Stimulated activated CD4-positive, alpha-beta T cell treated with anti-CD3 and anti-CD28 coated beads, Interleukin-12 subunit alpha, Interleukin-12 subunit beta, amount 100 ng/mL, for 24 hours (primary cell): ENCODE results near the gene PSMD14.
"Not testable (repeated sequence)": the region's sequence is repeated elsewhere in the genome, so short reads cannot be mapped to it uniquely, and the experiment has no call there.

ENCODE experiments used
- DNase-seq, 2 experiments: peaks; one replicate each; pipeline ENCODE4 v3.0.0-alpha.2; 2020; ENCODE audit warnings: low read depth in 2 of 2

PSMD14 gene

DNA sequence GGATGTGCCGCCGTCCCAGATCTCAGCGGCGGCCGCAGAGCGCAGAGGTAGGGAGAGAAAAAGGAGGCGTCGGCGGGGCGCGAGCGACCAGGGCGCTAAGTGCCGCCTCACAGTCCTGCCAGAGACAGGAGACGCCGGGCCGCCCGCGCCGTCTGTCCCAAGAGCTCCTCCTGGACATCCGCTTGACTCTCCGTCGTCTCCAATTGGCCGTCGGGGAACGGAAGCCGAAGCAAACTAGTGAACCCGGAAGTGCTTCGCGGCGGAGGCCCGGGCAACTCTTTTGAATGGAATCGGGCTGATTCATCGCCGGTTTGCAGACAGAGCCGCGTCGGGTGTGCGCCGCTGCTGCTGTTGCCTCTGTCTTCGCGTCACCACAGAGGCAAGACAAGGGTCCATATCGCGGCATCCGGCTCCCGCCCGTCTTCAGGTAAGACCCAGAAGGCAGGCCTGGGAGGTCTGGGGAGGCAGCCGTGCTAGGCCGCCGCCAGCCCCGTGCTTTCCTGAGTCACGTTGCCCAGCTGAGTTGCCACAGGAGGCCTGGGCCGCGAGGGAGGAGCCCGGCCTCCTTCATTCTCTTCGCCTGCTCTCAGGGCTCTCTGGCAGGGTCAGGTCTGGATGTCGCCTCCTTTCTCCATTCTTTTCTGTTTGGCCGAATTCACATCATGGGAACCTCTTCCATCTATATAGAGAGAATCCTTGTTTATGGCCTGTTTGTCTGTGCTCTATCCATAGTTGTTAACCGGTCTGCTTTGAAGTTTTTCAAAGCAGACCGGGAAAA lies at the start of gene PSMD14:
Gene PSMD14 (plus strand): TSS at position 248 of the 778 bp plus-strand sequence. CDS start 10,401 bp downstream, outside the sequence.
- DNase-seq = peak; percentile 81 to 86

GRCh38 chr2:161265874-161266273 lies 42.4 kb upstream of the PSMD14 start:
- DNase-seq = no peak

DNA sequence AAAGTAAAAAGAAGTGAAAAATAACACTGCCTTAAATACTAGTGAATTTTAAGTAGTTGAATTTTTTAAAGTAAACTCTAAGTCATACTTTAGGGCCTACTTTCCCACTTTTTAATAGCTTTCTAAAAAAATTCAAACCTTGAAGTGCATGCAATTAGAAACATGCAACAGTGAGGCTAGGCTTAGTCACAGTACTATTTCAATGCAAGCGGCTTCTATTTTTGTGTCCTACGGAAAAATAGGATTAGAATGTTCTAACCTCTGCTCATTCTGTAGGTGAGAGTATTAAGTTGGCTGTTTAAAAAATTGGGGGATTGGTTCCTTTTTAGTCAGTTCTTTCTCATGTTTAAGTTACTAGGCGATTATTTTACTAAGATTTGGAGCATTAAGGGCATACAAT lies 39.1 kb upstream of the PSMD14 start:
- no peak for DNase-seq

- DNase-seq = no peak
These were observed 35.0 kb upstream of the PSMD14 start for GRCh38 chr2:161273038-161273760.

DNA sequence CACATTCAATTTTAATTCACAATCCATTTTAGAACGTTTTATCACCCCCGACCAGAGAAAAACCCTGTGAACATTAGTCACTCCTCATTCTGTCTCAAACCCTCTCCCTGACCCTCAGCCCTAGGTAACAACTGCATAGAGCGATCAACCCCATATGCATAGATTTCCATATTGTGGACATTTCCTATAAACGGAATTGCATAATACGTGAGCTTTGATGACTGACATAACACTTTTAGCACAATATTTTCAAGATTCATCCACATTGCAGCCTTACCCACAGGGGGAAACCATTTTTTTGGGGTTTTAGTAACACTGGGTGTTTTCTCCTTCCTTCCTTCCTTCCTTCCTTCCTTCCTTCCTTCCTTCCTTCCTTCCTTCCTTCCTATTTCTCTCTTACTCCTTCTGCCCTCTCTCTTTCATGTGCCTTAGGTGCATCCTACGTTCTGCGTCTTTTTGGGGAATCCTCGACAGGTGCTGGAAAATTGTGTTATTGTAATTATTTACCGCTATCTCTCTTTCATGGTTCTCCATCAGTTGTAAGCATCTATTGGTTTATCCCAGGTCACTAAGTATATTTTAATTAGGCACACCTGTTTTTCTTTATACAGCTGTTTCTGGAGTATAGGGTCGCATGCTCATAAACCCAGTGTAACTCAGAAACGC lies 29.5 kb upstream of the PSMD14 start:
- not testable (repeated sequence) for DNase-seq

DNA sequence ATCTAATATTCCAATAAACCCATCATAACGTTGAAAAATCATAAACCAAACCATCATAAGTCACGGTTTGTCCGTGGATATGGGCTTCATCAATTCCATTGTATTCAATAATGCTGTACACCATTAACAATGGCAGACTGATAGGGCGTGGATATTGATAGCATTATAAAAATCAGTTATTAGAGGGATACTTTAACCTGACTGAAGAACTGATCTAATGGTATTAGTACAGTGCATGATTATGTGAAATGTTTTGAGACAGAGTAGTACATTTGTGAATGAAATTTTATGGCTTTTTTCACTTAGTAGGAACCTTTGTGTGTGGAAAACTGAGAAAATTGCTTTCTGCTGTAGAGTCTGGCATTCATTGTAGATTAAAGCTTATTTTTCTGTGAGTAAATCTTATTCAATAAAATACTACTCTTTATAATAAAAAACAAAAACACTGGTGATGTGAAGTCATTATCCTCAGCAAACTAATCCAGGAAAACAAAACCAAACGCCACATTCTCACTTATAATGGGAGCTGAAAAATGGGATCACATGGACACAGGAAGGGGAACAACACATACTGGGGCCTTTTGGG lies 28.9 kb upstream of the PSMD14 start:
- DNase-seq = not testable (repeated sequence)

- peak; percentile 17 to 37 for DNase-seq
These were observed 27.3 kb upstream of the PSMD14 start for GRCh38 chr2:161280906-161281323.

GRCh38 chr2:161281615-161282310 lies 26.5 kb upstream of the PSMD14 start:
- not testable (repeated sequence) for DNase-seq

- DNase-seq = not testable (repeated sequence)
These were observed 25.9 kb upstream of the PSMD14 start for GRCh38 chr2:161282311-161282644.

DNA sequence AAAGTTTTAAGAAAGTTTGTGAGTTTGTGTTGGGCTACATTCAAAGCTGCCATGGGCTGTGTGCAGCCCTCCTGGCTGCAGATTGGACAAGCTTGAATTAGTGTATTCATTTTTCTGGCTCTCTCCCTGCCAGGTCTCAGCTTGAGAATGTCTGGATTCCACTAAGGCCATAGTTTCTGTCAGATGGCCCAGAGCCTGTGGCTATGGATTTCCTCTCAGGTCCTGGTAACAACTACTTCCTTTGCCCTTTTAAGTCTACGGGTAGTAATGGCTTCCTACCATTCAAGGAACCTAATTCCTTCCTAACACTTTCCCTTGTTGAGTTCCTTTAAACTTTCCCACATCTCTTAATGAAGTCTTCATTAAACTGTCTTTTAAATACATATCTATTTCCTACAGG lies 24.3 kb upstream of the PSMD14 start:
- DNase-seq = no peak

DNA sequence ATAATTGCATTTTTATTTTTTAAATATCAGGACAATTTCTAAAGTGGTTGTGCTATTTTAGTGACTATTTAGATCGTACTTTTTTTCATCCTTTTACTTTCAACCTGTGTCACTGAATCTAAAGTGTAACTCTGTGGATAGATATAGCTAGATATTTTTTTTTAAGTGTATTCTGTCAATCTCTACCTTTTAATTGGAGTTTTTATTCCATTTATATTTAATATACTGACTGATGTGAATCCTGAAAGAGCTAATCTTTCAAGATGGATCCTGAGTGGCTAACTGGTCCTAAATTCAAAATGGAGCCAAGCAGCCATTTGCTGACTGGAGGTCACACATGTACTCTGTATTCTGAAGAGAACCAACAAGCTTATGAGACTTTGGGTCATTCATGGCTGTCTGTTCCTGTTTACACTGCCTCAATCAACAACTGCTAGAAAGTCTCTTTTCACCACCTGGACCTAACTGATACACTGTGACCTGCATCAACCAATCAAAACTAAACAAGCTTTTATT lies 4.6 kb upstream of the PSMD14 start:
- DNase-seq = no peak

DNA sequence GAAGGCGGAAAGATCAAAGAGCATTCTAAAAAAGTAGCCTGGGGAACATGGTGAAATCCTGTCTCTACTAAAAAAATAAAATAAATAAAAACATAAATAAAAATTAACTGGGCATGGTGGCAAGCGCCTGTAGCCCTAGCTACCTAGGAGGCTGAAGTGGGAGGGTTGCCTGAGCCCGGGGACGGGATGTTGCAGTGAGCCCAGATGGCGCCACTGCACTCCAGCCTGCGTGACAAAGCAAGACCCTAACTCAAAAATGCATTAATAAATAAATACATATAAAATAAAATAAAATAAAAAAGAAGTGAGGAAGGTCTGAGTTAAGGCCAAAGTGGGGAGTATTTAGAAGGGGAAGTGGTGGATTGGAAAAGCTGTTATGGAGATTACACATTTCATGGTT lies 1.3 kb upstream of the PSMD14 start:
- DNase-seq = no peak

GRCh38 chr2:161307676-161308075 lies 549 bp upstream of the PSMD14 start:
- no peak for DNase-seq

- no peak for DNase-seq
These were observed 4.8 kb downstream of the PSMD14 start for GRCh38 chr2:161312996-161313395.

DNA sequence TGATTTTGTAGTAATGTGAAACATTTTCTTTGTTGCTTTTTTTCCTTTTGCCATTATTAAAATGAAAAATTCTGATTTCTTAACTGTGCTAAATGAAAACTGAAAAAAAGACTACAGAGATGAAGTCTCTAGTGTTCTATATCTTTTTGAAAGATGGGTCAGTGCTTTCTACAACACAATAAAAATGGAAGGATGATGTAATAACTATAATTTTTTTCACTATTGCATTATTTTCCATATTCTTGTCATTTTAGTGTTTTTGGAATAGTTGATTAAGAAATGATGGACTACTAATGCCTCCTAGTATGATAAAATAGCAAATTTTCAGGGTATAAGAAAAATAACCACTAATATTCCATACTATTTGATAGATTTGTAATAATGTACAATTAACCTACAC lies 7.2 kb downstream of the PSMD14 start:
- no peak for DNase-seq

- no peak for DNase-seq
These were observed 8.5 kb downstream of the PSMD14 start for GRCh38 chr2:161316701-161317100.

- no peak for DNase-seq
These were observed 13.9 kb downstream of the PSMD14 start for GRCh38 chr2:161321944-161322648.

- DNase-seq = no peak
These were observed 16.7 kb downstream of the PSMD14 start for GRCh38 chr2:161324876-161325275.

DNA sequence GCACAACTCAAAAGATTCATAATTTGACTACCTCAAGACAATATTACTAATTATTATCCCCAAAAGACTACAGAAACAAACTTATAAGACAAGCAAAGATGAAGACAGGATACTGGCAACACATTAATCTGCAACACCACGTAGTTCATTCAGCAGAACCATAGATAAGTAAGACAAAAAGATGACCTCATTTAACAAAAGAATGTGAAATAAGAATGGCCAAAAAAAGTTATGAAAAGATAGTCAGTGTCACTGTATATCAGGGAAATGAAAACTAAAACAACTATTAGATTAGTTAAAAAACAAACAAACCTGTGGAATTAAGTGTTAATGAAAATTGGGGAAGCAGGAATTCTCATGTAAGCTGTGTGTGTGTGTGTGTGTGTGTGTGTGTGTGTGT lies 19.4 kb downstream of the PSMD14 start:
- no peak for DNase-seq

- no peak for DNase-seq
These were observed 24.2 kb downstream of the PSMD14 start for GRCh38 chr2:161332371-161332967.
